K562 (cell line): ENCODE measurements around the gene TGDS. TPM values are rescaled to one million over a fixed set of nuclear protein-coding genes. Genes with fewer than 3 reads are reported as not detected.
A peak's percentile ranks its signal among the peaks of the same experiment; 100 is the strongest.

Experiments used
- ATAC-seq: fragments of 200-7000 bp; cut with Tn5 transposase; 3 replicates; pipeline ENCODE4 v1.9.1; 2020; ENCODE audit warnings: moderate library complexity
- BruUV-seq: library from RNA; stranded (reverse); fragments of 400-500 nt; replicated peaks from 2 replicates; lab custom pipeline; 2021; lab: Mats Ljungman, UMichigan
- CTCF ChIA-PET: fragments of 300-600 bp; formaldehyde crosslinking; extraction: SDS; loops from one replicate; lab custom pipeline; 2021; ENCODE audit warnings: low intra/inter-chr PET ratio; lab: Yijun Ruan, JAX
- POLR2A ChIA-PET: fragments of 300-600, 350-650 bp; sonication (Branson Sonifier 250); formaldehyde crosslinking; extraction: SDS; loops from one replicate; lab custom pipeline; 2021; ENCODE audit warnings: antibody characterized with exemption, inconsistent platforms; lab: Yijun Ruan, JAX
- DNase-seq, 4 experiments: peaks; one replicate each; pipeline versions ENCODE4 v3.0.0 to v3.0.0-alpha.2; 2011 to 2018; ENCODE audit warnings: low spot score in 3 of 4, mixed read lengths in 3 of 4; ENCODE audit errors: extremely low read depth in 1 of 4
- FAIRE-seq: peaks from 2 replicates; lab custom pipeline; 2011; peaks lifted over from hg19 to GRCh38; lab: Jason Lieb, UNC
- H2AFZ ChIP-seq: 2 replicates; pipeline ENCODE4 v1.6.0; 2011; ENCODE audit warnings: low read depth, low read length, control low read depth, inconsistent platforms
- H3K27ac ChIP-seq: fragments of 200-600 bp; 3 replicates; pipeline ENCODE4 v1.8.0; 2011; ENCODE audit warnings: low read depth, mild to moderate bottlenecking, control low read depth, inconsistent platforms, low read length, moderate library complexity, mixed read lengths; ENCODE audit errors: extremely low read depth
- H3K27me3 ChIP-seq, 2 experiments: fragments of 300-600 bp in 1 of 2; 2 replicates in 1 of 2; 3 replicates in 1 of 2; pipeline versions ENCODE4 v1.6.0 to v1.8.0; 2011; ENCODE audit warnings: inconsistent platforms in 2 of 2, low read length in 2 of 2, mild to moderate bottlenecking in 1 of 2, mixed read lengths in 1 of 2, moderate library complexity in 1 of 2; ENCODE audit not compliant: control insufficient read depth in 2 of 2, insufficient read depth in 2 of 2
- H3K36me3 ChIP-seq: fragments of 300-600 bp; 3 replicates; pipeline ENCODE4 v1.8.0; 2011; ENCODE audit warnings: mild to moderate bottlenecking, low read length, inconsistent platforms; ENCODE audit not compliant: control insufficient read depth, insufficient read depth
- H3K4me1 ChIP-seq, 2 experiments: fragments of 200-600 bp in 1 of 2; replicated peaks in 1 of 2; 2 replicates in 1 of 2; 3 replicates in 1 of 2; pipeline versions ENCODE4 v1.5.1 to v1.8.0; 2011; ENCODE audit warnings: inconsistent platforms in 2 of 2, low read length in 2 of 2, mild to moderate bottlenecking in 1 of 2, mixed read lengths in 1 of 2, moderate library complexity in 1 of 2; ENCODE audit not compliant: control insufficient read depth in 2 of 2, insufficient read depth in 2 of 2
- H3K4me2 ChIP-seq: 2 replicates; pipeline ENCODE4 v1.6.1; 2011; ENCODE audit warnings: low read length, control low read depth, inconsistent platforms, mixed read lengths; ENCODE audit not compliant: insufficient read depth
- H3K4me3 ChIP-seq: fragments of 200-600 bp; sonication (generic), shearing (Covaris generic); 2 replicates; pipeline ENCODE4 v1.5.1; 2016; ENCODE audit warnings: control low read depth, inconsistent platforms
- H3K79me2 ChIP-seq: fragments of 200-600 bp; 3 replicates; pipeline ENCODE4 v1.8.0; 2011; ENCODE audit warnings: low read length, inconsistent platforms; ENCODE audit not compliant: control insufficient read depth, insufficient read depth
- H3K9ac ChIP-seq, 2 experiments: 2 replicates each; pipeline versions ENCODE4 v1.6.0 to v1.6.1; 2011; ENCODE audit warnings: low read depth in 2 of 2, low read length in 2 of 2, control low read depth in 1 of 2, inconsistent platforms in 1 of 2, mild to moderate bottlenecking in 1 of 2, mixed read lengths in 1 of 2; ENCODE audit not compliant: insufficient read depth in 1 of 2
- H3K9me1 ChIP-seq: one replicate; pipeline ENCODE4 v1.6.0; 2011; ENCODE audit warnings: inconsistent platforms, mild to moderate bottlenecking, low read length, moderate library complexity; ENCODE audit not compliant: control insufficient read depth, insufficient read depth
- H3K9me3 ChIP-seq: replicated peaks from 2 replicates; pipeline ENCODE4 v1.5.1; 2011; ENCODE audit warnings: low read depth, low read length, inconsistent platforms; ENCODE audit not compliant: control insufficient read depth, insufficient read depth
- H4K20me1 ChIP-seq: replicated peaks from 2 replicates; pipeline ENCODE4 v1.6.1; 2011; ENCODE audit warnings: low read length, inconsistent platforms, mixed read lengths; ENCODE audit not compliant: control insufficient read depth, insufficient read depth
- KDM1A ChIP-seq, 2 experiments: fragments of 450-650 bp; IDR thresholded peaks; 2 replicates each; pipeline ENCODE4 v1.6.1; 2016; ENCODE audit warnings: mild to moderate bottlenecking in 2 of 2
- SIX5 ChIP-seq, 2 experiments: IDR thresholded peaks; 2 replicates each; pipeline ENCODE4 v1.6.1; 2011; ENCODE audit warnings: low read length in 2 of 2, borderline replicate concordance in 1 of 2, low read depth in 1 of 2, mild to moderate bottlenecking in 1 of 2, moderate library complexity in 1 of 2; ENCODE audit not compliant: insufficient read depth in 1 of 2
- WGBS: fragments of 100-300 bp; shearing (Covaris generic); methylation state at CpG from one replicate; pipeline ENCODE4 v1.1.6; 2016; ENCODE audit warnings: low coverage, mixed read lengths; ENCODE audit not compliant: insufficient coverage; ENCODE audit errors: missing lambda C conversion rate; 5-methylcytosine and 5-hydroxymethylcytosine counted together
- in situ Hi-C: fragments of 300-500 bp; cut with MboI; formaldehyde crosslinking; loops from 4 replicates; pipeline ENCODE4 v1.15.0; 2018; ENCODE audit warnings: inconsistent platforms, mixed read lengths
- intact Hi-C: fragments of 100-400 bp; cut with micrococcal nuclease; formaldehyde crosslinking; loops from 2 replicates; pipeline ENCODE4 v1.14.2; 2022
- polyA plus RNA-seq, 8 experiments: library from polyadenylated mRNA; depleted of rRNA in 4 of 8; stranded (reverse) in 5 of 8; unstranded in 3 of 8; fragments of >200 nt; fragmentation: Nextera tagmentation in 2 of 8; fragmentation: Illumina TruSeq in 1 of 8; extraction: Ambion mirVana in 2 of 8; extraction: Trizol in 1 of 8; gene quantifications; 2 replicates each; pipeline versions ENCODE4 v1.2.1 to v1.2.3, GENCODE V29; 2011 to 2014; ENCODE audit warnings: inconsistent platforms in 1 of 8, missing spikeins in 1 of 8
- total RNA-seq, 7 experiments: library from RNA; depleted of rRNA in 6 of 7; stranded (reverse); fragments of >200 nt in 6 of 7; fragmentation: Illumina TruSeq in 2 of 7; extraction: Trizol in 2 of 7; gene quantifications; 2 replicates each; pipeline versions ENCODE4 v1.2.1 to v1.2.3, GENCODE V29; 2011 to 2021; ENCODE audit warnings: low replicate concordance in 1 of 7
- TF ChIP-seq, protein P1 (sequence below): sonication (generic); formaldehyde crosslinking; IDR thresholded peaks from 2 replicates; pipeline ENCODE4 v1.8.1; 2023; ENCODE audit warnings: mild to moderate bottlenecking, missing genetic modification reagents

Gene TGDS
- total and polyA plus RNA-seq, 9 of the 15 experiments (the other 6 are each of a cell fraction or from before 2014, with no cell fraction given), result 9.9 to 43.7 (median 21.4) TPM

DNA sequence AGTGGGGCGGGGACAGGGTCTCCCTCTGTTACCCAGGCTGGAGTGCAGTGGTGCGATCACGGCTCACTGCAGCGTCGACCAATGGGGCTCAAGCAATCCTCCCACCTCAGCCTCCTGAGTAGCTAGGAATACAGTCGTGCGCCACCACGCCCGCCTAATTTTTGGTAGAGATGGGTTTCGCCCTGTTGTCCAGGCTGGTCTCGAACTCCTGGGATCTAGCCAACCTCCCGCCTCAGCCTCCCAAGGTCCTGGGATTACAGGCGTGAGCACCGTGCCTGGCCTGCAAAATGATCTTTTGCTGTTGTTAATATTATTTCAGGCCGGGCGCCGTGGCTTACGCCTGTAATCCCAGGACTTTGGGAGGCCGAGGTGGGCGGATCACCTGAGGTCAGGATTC is 621 bp upstream of the TGDS start:
- intact Hi-C loops (no loop called here), in situ Hi-C loops (no loop called here)
- no TSS peak for BruUV-seq
- Histone ChIP-seq H4K20me1 (no peaks in the 10 kb centered on the region), H2AFZ (peak overlapping the region; percentile 96), H3K27ac (peak overlapping the region; percentile 74; the same call in 2 of the 3 replicates), H3K79me2 (peaks cover 37% of the 10 kb centered on the region), H3K9me3 (peaks cover 5% of the 10 kb centered on the region), H3K9me1 (no peaks in the 10 kb centered on the region), H3K4me1 (peaks cover 6 to 12% of the 10 kb centered on the region in 2 experiments; a peak in 3 of 5 replicates), H3K9ac (peak overlapping the region; percentile 89 to 95; a peak in 2 of 4 replicates), H3K27me3 (no peaks in the 10 kb centered on the region), H3K36me3 (peaks cover 25% of the 10 kb centered on the region), H3K4me3 (peak overlapping the region; percentile 66), H3K4me2 (peak overlapping the region; percentile 96)
- WGBS, result 62% methylated on average over 3 of the region's 20 CpGs
- TF ChIP-seq KDM1A (IDR thresholded peaks at IDR 0.05) (no peak), SIX5 (IDR thresholded peaks at IDR 0.05; ENCODE audit: borderline replicate concordance in 1 of 2, insufficient read depth in 1 of 2, low read depth in 1 of 2, low read length in 2 of 2) (no peak)
- TF ChIP-seq, protein P1, sequence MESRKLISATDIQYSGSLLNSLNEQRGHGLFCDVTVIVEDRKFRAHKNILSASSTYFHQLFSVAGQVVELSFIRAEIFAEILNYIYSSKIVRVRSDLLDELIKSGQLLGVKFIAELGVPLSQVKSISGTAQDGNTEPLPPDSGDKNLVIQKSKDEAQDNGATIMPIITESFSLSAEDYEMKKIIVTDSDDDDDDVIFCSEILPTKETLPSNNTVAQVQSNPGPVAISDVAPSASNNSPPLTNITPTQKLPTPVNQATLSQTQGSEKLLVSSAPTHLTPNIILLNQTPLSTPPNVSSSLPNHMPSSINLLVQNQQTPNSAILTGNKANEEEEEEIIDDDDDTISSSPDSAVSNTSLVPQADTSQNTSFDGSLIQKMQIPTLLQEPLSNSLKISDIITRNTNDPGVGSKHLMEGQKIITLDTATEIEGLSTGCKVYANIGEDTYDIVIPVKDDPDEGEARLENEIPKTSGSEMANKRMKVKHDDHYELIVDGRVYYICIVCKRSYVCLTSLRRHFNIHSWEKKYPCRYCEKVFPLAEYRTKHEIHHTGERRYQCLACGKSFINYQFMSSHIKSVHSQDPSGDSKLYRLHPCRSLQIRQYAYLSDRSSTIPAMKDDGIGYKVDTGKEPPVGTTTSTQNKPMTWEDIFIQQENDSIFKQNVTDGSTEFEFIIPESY, result peak; percentile 52; the same call in 1 of the 2 replicates
- no peak for FAIRE-seq
- CTCF ChIA-PET, result no interaction called here
- POLR2A ChIA-PET, result interaction anchor here (0.5 to 1.0 kb wide), 3 partner anchors 10 to 626 kb away, joined by 3 to 5 read pairs (median 3); no protein-coding TSS in a partner anchor
- no peak for DNase-seq
- ATAC-seq, result peak; percentile 9; the same call in 1 of the 3 replicates
